Nephron (organoid): ENCODE measurements around the gene NFKBIE.
A peak's percentile ranks its signal among the peaks of the same experiment; 100 is the strongest.

Source experiments
- H3K27ac Mint-ChIP-seq, 3 experiments: 2 replicates each; pipeline ENCODE4 v1.8.0; 2020; ENCODE audit warnings: mixed read lengths in 3 of 3, mild to moderate bottlenecking in 2 of 3, moderate library complexity in 1 of 3
- H3K27me3 Mint-ChIP-seq: 2 replicates; pipeline ENCODE4 v1.8.0; 2021; ENCODE audit warnings: low read depth, mild to moderate bottlenecking, moderate library complexity, mixed read lengths
- H3K36me3 Mint-ChIP-seq: 2 replicates; pipeline ENCODE4 v1.8.0; 2020; ENCODE audit warnings: low read depth, mixed read lengths
- H3K4me1 Mint-ChIP-seq: 2 replicates; pipeline ENCODE4 v1.8.0; 2020; ENCODE audit warnings: mixed read lengths
- H3K4me3 Mint-ChIP-seq, 3 experiments: 2 replicates each; pipeline ENCODE4 v1.8.0; 2020; ENCODE audit warnings: mild to moderate bottlenecking in 3 of 3, mixed read lengths in 3 of 3, moderate library complexity in 2 of 3
- H3K9me3 Mint-ChIP-seq: 2 replicates; pipeline ENCODE4 v1.8.0; 2020; ENCODE audit warnings: mixed read lengths
- CTCF ChIP-seq, 3 experiments: fragments of 200-600 bp; sonication (generic); IDR thresholded peaks; one replicate each; pipeline ENCODE4 v1.5.0; 2021; ENCODE audit warnings: antibody characterized with exemption in 3 of 3; ENCODE audit not compliant: unreplicated experiment in 3 of 3

Gene NFKBIE

GRCh38 chr6:44243345-44243744 is 22.0 kb downstream of the NFKBIE start:
- Mint-ChIP-seq H3K36me3 (peaks cover 5% of the 10 kb centered on the region), H3K27ac (no peak overlapping the region), H3K9me3 (no peaks in the 10 kb centered on the region), H3K4me3 (peak overlapping the region in 2 of 3 experiments; percentile 45 to 60), H3K27me3 (peaks cover 16% of the 10 kb centered on the region), H3K4me1 (peaks cover 16% of the 10 kb centered on the region)
- TF ChIP-seq CTCF (IDR thresholded peaks at IDR 0.05; ENCODE audit: unreplicated experiment in 3 of 3) = no peak

GRCh38 chr6:44238687-44239350 is 26.5 kb downstream of the NFKBIE start:
- Mint-ChIP-seq H3K4me3 (peak overlapping the region; percentile 82 to 87 (median 86)), H3K27me3 (peaks cover 10% of the 10 kb centered on the region), H3K9me3 (no peaks in the 10 kb centered on the region), H3K4me1 (peaks cover 31% of the 10 kb centered on the region), H3K27ac (peak overlapping the region; percentile 39 to 93 (median 74)), H3K36me3 (no peaks in the 10 kb centered on the region)
- TF ChIP-seq CTCF (IDR thresholded peaks at IDR 0.05; ENCODE audit: unreplicated experiment in 3 of 3) = no peak

GRCh38 chr6:44237813-44238433 is 27.4 kb downstream of the NFKBIE start:
- peak overlapping the region; percentile 74 to 93 (median 92) for H3K27ac Mint-ChIP-seq
- peak overlapping the region; percentile 82 to 87 (median 86) for H3K4me3 Mint-ChIP-seq
- H3K4me1 Mint-ChIP-seq = peaks cover 35% of the 10 kb centered on the region
- H3K36me3 Mint-ChIP-seq = no peaks in the 10 kb centered on the region
- TF ChIP-seq CTCF (IDR thresholded peaks at IDR 0.05; ENCODE audit: unreplicated experiment in 3 of 3) = peak; percentile 94 to 98 (median 98)
- H3K9me3 Mint-ChIP-seq = no peaks in the 10 kb centered on the region
- H3K27me3 Mint-ChIP-seq = peaks cover 6% of the 10 kb centered on the region

GRCh38 chr6:44237021-44237812 is 28.1 kb downstream of the NFKBIE start:
- no peak for TF ChIP-seq CTCF (IDR thresholded peaks at IDR 0.05; ENCODE audit: unreplicated experiment in 3 of 3)
- no peaks in the 10 kb centered on the region for H3K36me3 Mint-ChIP-seq
- H3K27ac Mint-ChIP-seq = peak overlapping the region; percentile 74 to 93 (median 92)
- peak overlapping the region; percentile 82 to 87 (median 86) for H3K4me3 Mint-ChIP-seq
- H3K27me3 Mint-ChIP-seq = peaks cover 6% of the 10 kb centered on the region
- H3K9me3 Mint-ChIP-seq = no peaks in the 10 kb centered on the region
- peaks cover 37% of the 10 kb centered on the region for H3K4me1 Mint-ChIP-seq

- peak overlapping the region in 1 of 3 experiments; percentile 30 for H3K27ac Mint-ChIP-seq
- TF ChIP-seq CTCF (IDR thresholded peaks at IDR 0.05; ENCODE audit: unreplicated experiment in 3 of 3) = no peak
- peaks cover 6% of the 10 kb centered on the region for H3K27me3 Mint-ChIP-seq
- H3K4me3 Mint-ChIP-seq = peak overlapping the region in 1 of 3 experiments; percentile 42
- peaks cover 42% of the 10 kb centered on the region for H3K4me1 Mint-ChIP-seq
- no peaks in the 10 kb centered on the region for H3K9me3 Mint-ChIP-seq
- H3K36me3 Mint-ChIP-seq = no peaks in the 10 kb centered on the region
These were observed 29.3 kb downstream of the NFKBIE start for GRCh38 chr6:44235891-44236516.
